GM21447 (cell line): ENCODE data around the gene B9D1.
A peak's percentile ranks its signal among the peaks of the same experiment; 100 is the strongest.

Source experiments
- ATAC-seq: cut with Tn5 transposase; IDR thresholded peaks from one replicate; pipeline ENCODE4 v1.9.1; 2021; ENCODE audit not compliant: unreplicated experiment

The B9D1 gene

DNA sequence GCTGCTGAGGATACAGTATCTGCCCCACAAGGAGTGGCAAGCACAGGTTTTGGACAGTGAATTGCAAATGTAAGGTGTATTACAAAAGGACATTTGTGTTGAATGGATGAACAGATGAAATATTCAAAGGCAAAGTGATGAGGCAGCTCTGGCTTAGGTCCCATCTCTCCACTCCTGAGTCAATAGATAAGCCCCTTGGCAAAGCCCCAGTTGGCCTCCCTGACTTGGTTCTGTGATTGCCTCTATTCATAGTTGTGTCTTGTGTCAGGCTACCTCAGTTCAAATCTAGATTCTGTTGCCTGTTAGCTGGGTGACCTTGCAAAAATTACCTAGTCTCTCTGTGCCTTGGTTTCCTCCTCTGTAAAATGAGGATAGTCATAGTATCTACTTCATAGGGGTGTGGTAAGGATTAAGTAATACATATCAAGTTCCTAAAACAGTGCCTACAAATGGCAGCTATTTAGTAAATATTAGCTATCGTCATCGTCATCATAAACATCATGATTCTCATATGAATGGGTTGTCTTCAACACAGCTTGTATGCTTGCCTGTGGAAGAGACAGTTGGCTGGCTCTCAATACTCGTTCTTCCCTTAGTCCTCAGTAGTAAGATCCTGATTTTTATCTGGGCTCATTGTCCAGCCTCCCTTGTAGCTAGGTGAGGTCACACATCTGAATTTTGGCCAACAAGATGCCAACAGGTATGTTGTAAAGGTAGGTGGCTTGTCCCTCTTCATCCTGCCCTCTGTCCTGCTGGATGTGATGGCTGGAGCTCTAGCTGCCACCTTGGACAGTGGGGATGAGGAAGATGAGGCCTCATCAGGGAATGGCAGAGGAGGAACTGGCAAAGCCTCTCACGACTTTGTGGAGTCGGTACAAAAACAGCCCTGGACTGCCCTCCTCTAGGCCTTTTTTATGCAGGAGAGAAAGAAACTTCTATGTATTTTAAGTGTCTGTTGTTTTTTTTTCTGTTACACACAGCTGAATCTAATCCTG lies 26.6 kb upstream of the B9D1 start:
- ATAC-seq: no peak

DNA sequence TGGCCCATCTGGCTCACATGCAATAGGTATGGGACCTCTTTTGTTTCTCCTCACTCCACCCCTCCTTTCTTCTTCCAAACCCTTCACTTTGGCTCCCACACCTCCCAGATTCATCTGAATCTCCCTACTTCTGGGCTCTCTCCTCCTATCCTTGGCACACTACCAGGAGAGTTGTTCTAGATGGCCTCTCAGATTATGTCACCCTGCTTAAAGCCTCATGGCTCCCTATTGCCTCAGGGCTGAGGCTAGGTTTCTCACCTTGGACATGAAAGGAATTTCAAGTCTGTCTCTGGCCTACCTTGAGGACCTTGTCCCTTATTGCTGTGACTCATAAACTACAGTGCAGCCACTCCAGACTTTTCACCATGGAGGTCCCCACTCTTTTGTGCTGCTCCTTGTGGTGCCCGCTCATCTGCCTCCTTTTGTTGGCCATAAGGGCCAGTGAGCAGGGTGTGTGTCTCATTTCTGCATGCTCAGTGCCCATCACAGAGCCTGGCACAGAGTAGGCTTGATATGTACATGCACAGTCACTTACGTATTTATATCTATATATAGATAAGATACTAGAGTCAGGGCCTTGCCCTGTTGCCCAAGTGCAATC lies 25.5 kb upstream of the B9D1 start:
- no peak for ATAC-seq

DNA sequence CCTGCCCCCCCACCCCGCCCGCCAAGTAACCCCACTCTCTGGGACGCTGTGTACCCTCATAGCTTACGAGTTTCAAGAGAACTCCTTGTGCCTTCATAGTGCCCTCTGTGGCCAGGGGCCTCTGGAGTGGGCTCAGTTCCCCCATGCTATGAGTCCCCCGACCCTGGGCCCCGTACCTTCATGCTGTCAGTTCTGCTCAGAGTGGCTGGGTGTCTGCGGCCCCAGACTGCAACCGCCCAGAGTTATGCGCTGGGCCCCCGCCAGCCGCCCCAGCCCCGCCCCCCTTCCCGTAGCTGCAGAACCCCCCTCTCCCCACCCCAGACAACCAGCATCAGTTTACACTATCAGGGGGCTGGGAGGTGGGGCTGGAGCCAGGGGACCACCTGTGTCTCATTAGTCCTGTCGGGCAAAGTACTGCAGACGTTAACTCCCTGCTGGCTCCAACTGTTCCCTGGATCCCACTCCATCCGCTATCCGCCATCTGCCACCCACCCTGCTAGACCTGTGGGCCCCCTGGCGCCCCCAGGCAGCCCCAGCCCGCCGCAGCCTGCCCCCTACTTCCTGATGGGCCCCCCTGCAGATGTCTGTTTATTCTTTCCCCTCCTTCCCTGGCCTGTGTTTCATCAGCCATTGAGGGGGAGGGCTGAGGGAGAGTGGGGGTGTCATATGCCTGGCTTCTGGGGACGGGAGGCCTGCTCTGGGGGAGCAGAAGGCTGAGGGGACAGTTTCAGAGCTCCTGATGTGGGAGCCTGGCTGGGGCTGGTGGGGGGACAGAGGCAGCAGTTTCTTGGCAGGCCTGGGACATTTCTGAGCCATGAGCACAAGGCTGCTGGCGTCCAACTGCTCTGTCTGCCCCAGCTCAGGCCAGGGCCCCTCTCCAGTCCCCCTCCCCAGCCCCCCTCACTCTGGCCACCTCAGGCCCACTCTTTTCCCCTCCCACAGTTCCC lies 24.7 kb upstream of the B9D1 start, which contains the start of gene MFAP4:
MFAP4 (minus strand) TSS at position 217 of the 947 bp plus-strand sequence; CDS start at position 182, 35 bp downstream.
- no peak for ATAC-seq

DNA sequence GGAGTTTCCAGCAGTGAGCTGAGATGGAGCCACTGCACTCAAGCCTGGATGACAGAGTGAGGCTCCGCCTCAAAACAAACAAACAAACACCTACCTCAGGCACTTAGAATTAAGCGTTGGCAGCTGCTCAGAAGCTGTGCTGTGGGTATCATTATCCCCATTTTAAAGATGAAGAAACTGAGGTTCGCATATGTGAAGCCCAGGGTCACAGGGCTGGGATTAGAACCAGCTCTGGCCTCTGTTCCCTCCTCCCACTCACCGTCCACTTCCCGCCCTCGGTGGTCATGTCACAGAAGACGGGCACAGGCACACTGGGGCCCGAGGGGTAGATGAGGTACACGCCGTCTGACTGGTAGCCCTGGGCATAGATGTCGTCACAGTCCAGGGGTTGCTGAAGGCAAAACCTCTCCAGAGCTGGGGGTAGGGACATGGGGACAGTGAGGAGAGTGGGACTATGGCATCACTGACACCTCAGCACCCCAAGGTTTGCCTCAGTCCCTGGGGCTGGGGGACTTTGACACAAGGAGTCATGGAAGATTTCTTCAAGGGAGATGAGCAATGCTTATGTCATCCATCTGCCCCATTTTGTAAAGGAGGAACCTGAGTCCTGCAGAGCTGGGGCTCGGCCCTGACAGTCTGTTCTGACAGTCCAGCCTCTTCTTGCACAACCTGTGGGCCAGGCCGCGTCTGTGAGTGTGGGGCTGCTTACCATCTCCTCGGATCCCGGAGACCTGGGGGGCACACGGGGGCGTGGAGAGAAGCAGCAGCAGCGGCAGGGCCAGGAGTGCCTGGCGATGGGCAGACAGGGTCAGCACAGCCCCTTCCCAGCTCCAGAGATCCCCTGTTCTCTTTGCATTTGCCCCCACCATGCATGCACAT lies 23.8 kb upstream of the B9D1 start:
- ATAC-seq: no peak

DNA sequence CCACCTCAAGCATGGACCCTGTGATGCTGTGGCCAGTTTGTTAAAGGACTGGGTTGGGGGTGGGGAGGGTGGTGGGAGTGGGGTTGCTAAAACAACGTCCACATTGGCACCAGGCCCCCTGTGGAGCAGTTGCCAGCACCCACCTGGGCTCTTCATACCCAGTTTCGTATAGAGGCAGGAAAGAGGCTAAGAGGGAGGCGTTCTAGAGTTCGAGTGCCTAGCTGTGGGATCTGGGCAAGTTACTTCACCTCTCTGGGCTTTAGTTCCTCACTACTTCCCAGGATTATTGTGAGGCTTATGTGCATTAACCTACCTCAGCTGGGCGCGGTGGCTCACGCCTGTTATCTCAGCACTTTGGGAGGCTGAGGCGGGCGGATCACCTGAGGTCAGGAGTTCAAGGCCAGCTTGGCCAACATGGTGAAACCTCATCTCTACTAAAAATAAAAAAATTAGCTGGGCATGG lies 23.0 kb upstream of the B9D1 start:
- ATAC-seq: no peak

DNA sequence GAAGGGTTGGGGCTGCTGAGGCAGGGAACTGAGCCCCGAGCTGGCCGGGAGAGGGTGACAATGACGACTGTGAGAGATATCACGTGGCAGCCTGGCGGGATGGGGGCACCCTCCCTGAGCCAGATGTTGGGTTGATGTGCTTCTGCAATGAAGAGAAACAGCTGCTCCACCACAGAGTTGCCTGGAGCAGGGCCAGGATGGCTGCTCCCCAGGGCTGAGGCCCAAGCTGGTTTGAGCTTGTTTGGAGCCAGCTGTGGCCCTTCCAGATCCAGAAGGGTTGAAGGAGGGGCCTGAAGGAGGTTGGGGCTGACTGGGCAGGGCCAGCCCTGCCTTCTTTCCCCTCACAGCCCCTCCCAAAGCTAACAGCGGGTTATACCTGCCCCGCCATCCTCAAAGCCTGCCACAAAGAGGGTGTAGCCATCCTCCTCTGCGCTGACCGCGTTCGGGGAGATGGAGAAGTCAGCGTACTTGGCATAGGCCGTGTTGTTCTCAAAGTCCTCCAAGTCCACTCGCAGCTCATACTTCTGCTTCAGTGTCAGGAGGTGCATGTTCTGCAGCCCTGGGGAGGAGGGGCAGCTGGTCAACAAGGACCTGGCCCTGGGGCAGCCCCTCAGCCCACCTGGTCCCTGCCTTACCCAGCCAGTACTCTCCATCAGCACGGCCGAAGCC lies 22.3 kb upstream of the B9D1 start:
- ATAC-seq: no peak

DNA sequence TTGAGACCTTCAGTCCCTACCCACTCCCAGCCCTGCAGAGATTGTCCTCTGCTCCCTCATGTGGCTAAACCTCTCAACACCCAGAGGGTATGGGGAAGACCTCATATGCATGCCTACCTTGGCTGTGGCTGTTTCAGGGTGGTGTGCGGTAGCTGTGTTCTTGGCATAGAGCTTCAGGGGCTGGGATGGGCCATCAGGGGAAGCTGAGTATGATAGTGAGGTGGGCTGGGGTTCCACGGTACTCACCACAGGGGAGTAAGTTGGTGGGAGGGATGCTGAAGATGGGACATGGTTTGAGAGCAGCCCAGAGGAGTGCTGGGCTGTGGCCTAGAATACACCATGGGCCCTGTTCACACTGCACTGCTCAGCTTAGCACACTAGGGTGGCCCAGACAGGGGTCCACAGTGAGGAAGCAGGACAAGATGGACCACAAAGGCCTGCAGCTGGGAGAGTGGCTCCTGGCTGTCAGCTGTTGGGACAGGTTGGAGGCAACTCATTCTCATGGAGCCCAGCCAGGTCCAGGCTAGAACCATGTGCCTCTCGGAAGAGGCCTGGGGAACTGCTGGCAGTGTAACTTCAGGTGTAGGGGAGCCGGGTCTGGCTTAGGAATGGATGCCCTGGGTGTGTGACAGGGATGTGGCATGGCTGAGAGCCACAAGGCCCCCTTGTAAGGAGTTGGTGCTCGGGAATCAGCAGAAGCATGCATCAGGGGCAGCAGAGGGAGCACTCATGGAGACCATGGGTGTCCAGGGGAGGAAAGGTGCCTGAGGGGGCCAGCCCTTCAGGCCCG lies 21.4 kb upstream of the B9D1 start:
- no peak for ATAC-seq

DNA sequence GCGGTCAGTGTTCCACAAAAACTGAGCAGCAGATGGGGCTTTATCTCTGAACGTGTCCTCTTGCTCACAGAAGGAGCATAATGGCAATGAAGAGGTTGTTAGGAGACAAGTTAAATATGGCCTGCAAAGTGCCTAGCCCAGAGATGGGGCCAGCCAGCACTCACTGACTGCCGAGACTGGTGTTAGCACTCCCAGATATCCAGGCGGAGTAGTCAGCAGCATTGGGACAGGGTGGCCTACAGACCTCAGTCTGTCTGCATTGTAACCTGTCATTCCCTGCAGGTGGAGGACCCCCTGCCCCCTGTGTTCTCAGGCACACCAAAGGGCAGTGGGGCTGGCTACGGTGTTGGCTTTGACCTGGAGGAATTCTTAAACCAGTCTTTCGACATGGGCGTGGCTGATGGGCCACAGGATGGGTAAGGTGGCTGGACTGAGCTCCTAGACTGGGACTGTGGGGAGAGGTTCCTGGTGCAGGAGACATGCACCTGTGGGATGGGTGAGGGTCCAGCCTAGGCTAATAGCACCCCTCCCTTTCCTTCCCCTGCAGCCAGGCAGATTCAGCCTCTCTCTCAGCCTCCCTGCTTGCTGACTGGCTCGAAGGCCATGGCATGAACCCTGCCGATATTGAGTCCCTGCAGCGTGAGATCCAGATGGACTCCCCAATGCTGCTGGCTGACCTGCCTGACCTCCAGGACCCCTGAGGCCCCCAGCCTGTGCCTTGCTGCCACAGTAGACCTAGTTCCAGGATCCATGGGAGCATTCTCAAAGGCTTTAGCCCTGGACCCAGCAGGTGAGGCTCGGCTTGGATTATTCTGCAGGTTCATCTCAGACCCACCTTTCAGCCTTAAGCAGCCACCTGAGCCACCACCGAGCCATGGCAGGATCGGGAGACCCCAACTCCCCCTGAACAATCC lies 20.3 kb upstream of the B9D1 start:
- ATAC-seq: no peak

DNA sequence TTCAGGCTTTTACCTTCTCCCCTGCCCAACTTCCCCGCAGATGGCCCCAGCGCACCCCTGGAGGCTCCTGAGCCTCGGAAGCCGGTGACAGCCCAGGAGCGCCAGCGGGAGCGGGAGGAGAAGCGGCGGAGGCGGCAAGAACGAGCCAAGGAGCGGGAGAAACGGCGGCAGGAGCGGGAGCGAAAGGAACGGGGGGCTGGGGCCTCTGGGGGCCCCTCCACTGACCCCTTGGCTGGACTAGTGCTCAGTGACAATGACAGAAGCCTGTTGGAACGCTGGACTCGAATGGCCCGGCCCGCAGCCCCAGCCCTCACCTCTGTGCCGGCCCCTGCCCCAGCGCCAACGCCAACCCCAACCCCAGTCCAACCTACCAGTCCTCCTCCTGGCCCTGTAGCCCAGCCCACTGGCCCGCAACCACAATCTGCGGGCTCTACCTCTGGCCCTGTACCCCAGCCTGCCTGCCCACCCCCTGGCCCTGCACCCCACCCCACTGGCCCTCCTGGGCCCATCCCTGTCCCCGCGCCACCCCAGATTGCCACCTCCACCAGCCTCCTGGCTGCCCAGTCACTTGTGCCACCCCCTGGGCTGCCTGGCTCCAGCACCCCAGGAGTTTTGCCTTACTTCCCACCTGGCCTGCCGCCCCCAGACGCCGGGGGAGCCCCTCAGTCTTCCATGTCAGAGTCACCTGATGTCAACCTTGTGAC lies 19.4 kb upstream of the B9D1 start:
- ATAC-seq: no peak

DNA sequence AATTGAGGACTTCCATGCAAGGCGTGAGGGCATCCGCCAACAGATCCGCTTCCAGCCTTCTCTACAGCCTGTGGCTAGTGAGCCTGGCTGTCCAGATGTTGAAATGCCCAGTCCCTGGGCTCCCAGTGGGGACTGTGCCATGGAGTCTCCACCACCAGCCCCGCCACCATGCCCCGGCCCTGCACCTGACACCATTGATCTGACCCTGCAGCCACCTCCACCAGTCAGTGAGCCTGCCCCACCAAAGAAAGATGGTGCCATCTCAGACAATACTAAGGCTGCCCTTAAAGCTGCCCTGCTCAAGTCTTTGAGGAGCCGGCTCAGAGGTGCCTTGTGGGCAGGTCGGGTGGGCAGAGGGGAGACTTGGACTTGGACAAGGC lies 18.8 kb upstream of the B9D1 start:
- no peak for ATAC-seq

DNA sequence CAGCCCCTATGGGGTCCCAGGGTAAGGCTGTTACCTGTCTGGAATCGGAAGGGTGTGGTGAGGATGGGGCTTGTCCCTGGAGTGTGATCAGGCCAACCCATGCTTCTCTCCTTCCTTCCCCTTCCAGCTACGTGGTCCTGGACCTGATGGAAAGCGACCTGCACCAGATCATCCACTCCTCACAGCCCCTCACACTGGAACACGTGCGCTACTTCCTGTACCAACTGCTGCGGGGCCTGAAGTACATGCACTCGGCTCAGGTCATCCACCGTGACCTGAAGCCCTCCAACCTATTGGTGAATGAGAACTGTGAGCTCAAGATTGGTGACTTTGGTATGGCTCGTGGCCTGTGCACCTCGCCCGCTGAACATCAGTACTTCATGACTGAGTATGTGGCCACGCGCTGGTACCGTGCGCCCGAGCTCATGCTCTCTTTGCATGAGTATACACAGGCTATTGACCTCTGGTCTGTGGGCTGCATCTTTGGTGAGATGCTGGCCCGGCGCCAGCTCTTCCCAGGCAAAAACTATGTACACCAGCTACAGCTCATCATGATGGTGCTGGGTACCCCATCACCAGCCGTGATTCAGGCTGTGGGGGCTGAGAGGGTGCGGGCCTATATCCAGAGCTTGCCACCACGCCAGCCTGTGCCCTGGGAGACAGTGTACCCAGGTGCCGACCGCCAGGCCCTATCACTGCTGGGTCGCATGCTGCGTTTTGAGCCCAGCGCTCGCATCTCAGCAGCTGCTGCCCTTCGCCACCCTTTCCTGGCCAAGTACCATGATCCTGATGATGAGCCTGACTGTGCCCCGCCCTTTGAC lies 18.2 kb upstream of the B9D1 start:
- no peak for ATAC-seq

DNA sequence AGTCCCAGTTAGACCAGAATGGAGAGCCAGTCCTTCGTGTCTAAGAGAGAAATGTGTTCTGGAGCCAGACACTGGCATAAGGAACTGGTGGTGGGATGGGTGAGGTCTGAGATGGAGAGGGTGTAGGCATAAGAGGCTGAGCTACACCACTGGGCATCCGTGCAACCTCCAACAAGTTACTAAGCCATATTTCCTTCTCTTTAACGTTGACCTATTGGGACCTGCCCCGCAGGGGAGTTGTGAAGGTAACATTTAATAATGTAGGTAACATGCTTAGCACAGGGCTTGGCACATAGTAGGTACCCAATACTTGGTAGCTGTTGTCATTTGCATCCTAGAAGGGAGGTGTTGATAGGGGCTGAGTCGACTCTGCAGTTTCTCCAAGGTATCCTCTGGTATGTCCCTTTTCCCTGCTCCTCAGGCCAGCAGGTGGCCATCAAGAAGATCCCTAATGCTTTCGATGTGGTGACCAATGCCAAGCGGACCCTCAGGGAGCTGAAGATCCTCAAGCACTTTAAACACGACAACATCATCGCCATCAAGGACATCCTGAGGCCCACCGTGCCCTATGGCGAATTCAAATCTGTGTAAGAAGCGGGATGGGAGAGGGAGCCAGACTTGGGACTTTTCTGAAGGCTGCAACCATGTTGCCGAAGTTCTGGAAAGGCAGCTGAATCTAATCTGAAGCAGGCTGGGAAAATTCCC lies 17.0 kb upstream of the B9D1 start:
- no peak for ATAC-seq

DNA sequence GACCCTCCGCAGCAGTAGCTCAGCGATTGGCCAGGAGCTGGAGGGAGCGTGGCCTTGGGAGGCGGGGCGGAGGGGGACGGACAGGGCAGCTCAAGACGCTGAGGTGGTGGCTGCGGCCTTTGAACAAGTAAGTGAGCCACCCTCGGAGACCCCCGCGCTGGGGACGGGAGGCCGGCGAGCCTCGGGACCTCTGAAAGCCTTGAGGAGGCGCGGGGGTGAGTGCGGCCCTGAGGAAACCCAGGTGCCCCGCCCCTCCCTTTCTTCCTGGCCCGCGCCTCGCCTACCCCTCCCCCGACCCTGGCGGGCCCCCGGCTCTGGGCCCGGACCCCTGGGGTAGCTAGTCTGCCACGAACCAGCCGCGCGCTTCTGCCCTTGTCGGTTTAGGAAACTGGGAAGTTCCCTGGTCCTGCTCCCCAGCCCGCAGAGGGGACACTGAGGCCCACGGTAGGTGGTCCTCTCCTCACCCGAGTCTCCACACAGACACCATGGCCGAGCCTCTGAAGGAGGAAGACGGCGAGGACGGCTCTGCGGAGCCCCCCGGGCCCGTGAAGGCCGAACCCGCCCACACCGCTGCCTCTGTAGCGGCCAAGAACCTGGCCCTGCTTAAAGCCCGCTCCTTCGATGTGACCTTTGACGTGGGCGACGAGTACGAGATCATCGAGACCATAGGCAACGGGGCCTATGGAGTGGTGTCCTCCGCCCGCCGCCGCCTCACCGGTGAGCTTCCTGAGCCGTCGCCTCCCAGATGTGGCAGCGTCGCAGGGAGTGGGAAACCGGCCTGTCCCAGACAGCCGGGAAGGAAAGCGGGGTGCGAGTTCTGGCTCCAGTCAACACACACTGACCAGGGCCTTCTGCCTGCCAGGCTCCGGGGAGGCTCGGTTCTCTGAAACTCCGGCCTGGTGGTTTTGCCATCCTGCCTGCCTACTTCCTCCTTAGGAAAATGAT lies 16.2 kb upstream of the B9D1 start, which contains the start of gene MAPK7:
MAPK7 (plus strand) TSS at position 83 of the 945 bp plus-strand sequence; CDS start at position 486, 403 bp downstream.
- peak; percentile 16 for ATAC-seq
